HAP-1 (cell line): ENCODE data around the gene MIEN1.
"Not testable (repeated sequence)": the region's sequence is repeated elsewhere in the genome, so short reads cannot be mapped to it uniquely, and the experiment has no call there.

ENCODE experiments used
- DNase-seq, 2 experiments: peaks; one replicate each; pipeline ENCODE4 v3.0.0-alpha.2; 2016 to 2020; ENCODE audit warnings: low spot score in 2 of 2
- H3K27me3 ChIP-seq: fragments of 250-450 bp; sonication (Bioruptor Pico); 2 replicates; pipeline ENCODE4 v1.5.1; 2020; ENCODE audit warnings: low read depth, mild to moderate bottlenecking, moderate library complexity
- H3K36me3 ChIP-seq: fragments of 250-450 bp; sonication (Bioruptor Pico); replicated peaks from 2 replicates; pipeline ENCODE4 v1.5.1; 2020; ENCODE audit warnings: mild to moderate bottlenecking
- H3K4me1 ChIP-seq: fragments of 250-450 bp; sonication (Bioruptor Pico); 2 replicates; pipeline ENCODE4 v1.5.1; 2020; ENCODE audit warnings: mild to moderate bottlenecking
- H3K4me3 ChIP-seq: fragments of 250-450 bp; sonication (Bioruptor Pico); 2 replicates; pipeline ENCODE4 v1.5.1; 2020; ENCODE audit warnings: mild to moderate bottlenecking, moderate library complexity
- H3K9me3 ChIP-seq: fragments of 250-450 bp; sonication (Bioruptor Pico); 2 replicates; pipeline ENCODE4 v1.5.1; 2020; ENCODE audit warnings: mild to moderate bottlenecking, moderate library complexity
- in situ Hi-C: fragments of 300-500 bp; cut with MboI; formaldehyde crosslinking; loops from 3 replicates; pipeline ENCODE4 v1.14.3; 2020; ENCODE audit warnings: low sequenced_read_pairs, inconsistent platforms, mixed read lengths

Gene MIEN1

DNA sequence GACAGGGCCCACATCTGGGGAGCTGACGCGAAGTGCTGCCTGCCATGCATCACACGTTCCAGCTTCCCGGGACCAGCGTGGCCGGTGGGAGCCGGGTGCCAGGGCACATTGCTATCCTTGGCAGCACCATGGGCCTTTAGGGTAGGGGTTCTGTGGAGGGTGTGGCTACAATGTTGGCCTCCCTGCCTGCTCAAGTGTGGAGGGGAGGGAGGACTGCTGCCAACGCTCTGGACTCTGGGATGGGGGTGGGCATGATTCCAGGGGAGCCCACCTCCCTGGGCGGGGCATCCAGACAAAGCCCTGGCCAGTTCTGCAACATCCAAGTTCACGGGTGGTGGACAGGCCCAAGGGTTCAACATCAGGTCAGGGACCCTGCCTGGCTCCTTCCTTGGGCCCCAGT lies 21.3 kb upstream of the MIEN1 start:
- H3K4me3 ChIP-seq, result no peak overlapping the region
- DNase-seq, result no peak
- no peaks in the 10 kb centered on the region for H3K36me3 ChIP-seq
- H3K9me3 ChIP-seq, result no peaks in the 10 kb centered on the region
- peaks cover 5% of the 10 kb centered on the region for H3K4me1 ChIP-seq
- in situ Hi-C loops, result no loop called here
- no peaks in the 10 kb centered on the region for H3K27me3 ChIP-seq

- Histone ChIP-seq H3K27me3 (no peaks in the 10 kb centered on the region), H3K36me3 (no peaks in the 10 kb centered on the region), H3K4me1 (peaks cover 5% of the 10 kb centered on the region), H3K4me3 (no peak overlapping the region), H3K9me3 (no peaks in the 10 kb centered on the region)
- no peak for DNase-seq
- in situ Hi-C loops, result no loop called here
These were observed 20.7 kb upstream of the MIEN1 start for GRCh38 chr17:39751016-39751543.

DNA sequence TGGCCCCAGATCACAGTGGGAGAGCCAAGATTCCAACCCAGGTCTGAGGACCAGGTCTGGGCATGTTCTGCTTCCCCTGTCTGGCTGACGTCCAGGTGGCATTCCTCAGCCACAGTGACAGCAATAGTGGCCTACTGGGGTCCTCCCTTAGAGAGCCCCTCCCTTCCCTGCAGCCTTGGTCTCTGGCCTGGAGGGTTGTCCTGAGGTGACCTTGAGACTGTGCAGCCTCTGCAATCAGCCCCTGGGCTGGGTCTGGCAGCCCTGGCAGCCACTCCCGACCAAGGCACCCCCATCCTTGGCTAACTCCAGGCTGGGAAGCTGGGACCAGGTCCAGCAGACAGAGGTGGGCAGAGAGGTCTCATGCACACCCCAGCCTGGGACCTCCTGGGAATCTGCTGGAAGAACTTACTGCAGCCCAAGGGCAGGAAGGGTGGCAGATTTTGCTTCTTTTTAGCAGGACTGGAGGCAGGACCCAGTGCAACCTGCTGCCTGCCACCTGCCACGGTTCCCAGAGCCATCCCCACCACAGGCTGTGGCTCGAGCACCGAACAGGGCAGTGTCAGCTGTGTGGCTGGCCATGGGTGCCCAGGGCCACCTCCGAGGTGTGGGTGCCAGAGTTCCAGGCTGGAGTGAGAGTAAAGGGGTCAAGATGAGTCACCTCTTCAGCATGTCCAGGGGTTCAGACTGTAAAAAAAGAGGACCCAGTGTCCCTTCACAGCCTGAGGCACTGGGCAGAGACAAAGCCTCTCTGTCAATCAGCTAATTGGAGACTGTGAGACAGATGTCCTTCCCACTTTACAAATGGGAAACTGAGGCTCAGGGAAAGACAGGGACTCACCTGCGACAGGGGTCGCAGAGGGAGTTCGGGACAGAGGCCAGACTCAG lies 20.0 kb upstream of the MIEN1 start:
- DNase-seq, result peak in 1 of 2 experiments; percentile 43
- in situ Hi-C loops, result no loop called here
- Histone ChIP-seq H3K27me3 (no peaks in the 10 kb centered on the region), H3K4me3 (no peak overlapping the region), H3K9me3 (no peaks in the 10 kb centered on the region), H3K36me3 (no peaks in the 10 kb centered on the region), H3K4me1 (peaks cover 5% of the 10 kb centered on the region)

GRCh38 chr17:39748444-39749034 lies 18.2 kb upstream of the MIEN1 start:
- H3K4me3 ChIP-seq, DNase-seq, H3K4me1 ChIP-seq, H3K27me3 ChIP-seq, H3K9me3 ChIP-seq, in situ Hi-C loops, H3K36me3 ChIP-seq: not testable (repeated sequence)

DNA sequence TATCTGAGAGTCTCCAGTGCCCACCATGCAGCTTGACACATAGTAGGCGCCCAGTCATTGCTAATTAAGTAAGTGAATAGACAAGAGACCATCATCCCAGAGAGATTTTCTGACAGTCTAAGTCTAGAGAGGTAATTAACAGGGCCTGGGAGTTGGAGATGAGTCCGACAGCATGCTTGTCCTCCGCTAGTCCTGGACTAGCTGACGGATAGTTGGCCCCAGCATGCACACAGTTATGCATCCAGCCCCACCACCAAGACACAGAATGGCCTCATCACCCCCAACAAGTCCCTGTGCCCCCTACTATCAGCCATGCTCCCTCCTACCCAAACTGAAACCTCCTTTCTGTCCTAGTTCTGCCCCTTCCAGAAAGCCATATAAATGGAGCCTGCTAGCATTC lies 17.4 kb upstream of the MIEN1 start:
- no peak for DNase-seq
- H3K27me3 ChIP-seq, result no peaks in the 10 kb centered on the region
- no peaks in the 10 kb centered on the region for H3K36me3 ChIP-seq
- no peak overlapping the region for H3K4me3 ChIP-seq
- H3K9me3 ChIP-seq, result no peaks in the 10 kb centered on the region
- in situ Hi-C loops, result no loop called here
- H3K4me1 ChIP-seq, result no peaks in the 10 kb centered on the region

DNA sequence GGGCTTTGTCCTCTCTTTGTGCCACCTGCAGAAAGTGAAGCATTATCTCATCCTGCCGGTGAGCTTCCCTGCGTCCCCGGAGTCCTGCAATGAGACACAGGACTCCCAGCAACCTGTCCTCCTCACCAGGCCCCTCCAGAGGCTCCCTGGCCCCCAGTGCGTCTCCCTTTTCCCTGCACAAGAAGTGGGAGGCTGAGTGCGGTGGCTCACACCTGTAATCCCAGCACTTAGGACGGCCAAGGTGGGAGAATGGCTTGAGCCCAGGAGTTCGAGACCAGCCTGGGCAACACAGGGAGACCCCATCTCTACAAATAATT lies 15.8 kb upstream of the MIEN1 start:
- Histone ChIP-seq H3K4me3 (no peak overlapping the region), H3K27me3 (no peaks in the 10 kb centered on the region), H3K9me3 (no peaks in the 10 kb centered on the region), H3K4me1 (no peaks in the 10 kb centered on the region), H3K36me3 (no peaks in the 10 kb centered on the region)
- in situ Hi-C loops, result no loop called here
- no peak for DNase-seq

DNA sequence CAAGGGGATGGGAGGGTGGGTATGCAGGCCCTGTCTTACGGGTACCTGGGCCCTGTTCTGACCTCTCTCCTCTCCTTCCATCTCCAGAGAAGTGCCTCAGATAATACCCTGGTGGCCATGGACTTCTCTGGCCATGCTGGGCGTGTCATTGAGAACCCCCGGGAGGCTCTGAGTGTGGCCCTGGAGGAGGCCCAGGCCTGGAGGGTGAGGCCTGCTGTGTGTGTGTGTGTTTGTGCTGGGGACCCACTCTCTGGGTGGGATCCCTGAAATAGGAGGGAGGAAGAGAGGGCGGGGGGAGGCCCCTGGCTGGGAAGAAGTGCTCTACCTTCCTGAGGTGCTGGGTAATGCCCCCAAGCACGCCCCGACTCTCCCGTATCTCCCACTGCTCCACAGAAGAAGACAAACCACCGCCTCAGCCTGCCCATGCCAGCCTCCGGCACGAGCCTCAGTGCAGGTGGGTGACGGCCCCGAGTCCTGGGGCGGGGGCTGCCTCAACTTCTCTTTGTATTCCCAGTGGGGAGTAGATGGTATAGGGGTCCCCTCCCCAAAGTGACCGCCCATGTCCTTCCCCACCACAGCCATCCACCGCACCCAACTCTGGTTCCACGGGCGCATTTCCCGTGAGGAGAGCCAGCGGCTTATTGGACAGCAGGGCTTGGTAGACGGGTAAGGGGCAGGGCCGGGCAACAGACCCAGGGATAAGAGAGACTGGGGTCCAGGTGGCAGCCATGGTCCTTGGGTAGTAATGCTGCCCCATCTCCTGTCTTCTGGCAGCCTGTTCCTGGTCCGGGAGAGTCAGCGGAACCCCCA lies 15.2 kb upstream of the MIEN1 start:
- no peaks in the 10 kb centered on the region for H3K36me3 ChIP-seq
- H3K4me1 ChIP-seq, result no peaks in the 10 kb centered on the region
- DNase-seq, result no peak
- H3K4me3 ChIP-seq, result no peak overlapping the region
- H3K9me3 ChIP-seq, result no peaks in the 10 kb centered on the region
- in situ Hi-C loops, result no loop called here
- no peaks in the 10 kb centered on the region for H3K27me3 ChIP-seq

DNA sequence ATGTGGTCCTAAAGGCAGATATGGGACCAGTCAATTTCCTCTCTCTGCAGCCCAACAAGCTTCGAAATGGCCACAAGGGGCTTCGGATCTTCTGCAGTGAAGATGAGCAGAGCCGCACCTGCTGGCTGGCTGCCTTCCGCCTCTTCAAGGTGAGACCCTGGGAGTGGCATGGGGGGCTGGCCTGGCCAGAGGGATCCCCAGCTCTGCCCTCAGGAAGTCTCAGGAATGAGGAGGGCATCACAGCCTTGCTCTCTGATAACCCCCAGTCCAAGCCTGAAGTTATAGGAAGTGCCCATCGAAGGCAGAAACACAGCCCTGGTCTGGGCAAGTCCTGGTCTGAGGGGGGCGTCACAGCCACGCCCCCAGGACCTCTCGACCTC lies 14.5 kb upstream of the MIEN1 start:
- no peaks in the 10 kb centered on the region for H3K27me3 ChIP-seq

DNA sequence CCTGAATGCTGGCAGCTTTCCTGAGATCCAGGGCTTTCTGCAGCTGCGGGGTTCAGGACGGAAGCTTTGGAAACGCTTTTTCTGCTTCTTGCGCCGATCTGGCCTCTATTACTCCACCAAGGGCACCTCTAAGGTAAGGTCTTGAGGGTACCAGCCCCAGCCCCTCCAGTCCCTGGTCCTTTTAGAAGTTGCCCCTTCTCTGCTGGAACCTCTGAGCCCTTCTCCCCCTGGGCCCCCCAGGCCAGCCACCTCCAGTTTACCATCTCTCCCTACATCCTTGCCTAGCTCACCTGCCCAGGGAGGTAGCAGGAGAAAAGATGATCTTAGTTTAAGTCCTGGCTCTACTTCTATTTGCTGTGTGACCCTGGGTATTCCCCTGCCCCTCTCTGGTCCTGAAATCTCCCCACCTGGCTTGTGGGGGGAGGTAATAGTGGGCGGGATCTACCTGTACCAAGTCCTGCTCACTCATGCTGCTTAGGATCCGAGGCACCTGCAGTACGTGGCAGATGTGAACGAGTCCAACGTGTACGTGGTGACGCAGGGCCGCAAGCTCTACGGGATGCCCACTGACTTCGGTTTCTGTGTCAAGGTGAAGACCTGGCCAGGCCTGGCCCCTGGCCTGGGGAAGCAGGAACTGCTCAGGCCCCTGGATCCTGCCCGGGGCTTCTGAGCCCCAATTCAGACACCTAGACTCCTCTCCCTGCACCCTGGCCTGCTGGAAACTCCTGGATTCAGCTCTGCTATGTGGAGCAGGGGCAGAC lies 13.9 kb upstream of the MIEN1 start:
- Histone ChIP-seq H3K9me3 (no peaks in the 10 kb centered on the region), H3K27me3 (no peaks in the 10 kb centered on the region), H3K4me1 (no peaks in the 10 kb centered on the region), H3K4me3 (no peak overlapping the region), H3K36me3 (no peaks in the 10 kb centered on the region)
- in situ Hi-C loops, result no loop called here
- DNase-seq, result no peak

More for the DNA sequence above, 14.5 kb upstream of the MIEN1 start:
- Histone ChIP-seq H3K4me3 (no peak overlapping the region), H3K9me3 (no peaks in the 10 kb centered on the region), H3K4me1 (no peaks in the 10 kb centered on the region), H3K36me3 (no peaks in the 10 kb centered on the region)
- in situ Hi-C loops, result no loop called here
- no peak for DNase-seq

- no peaks in the 10 kb centered on the region for H3K36me3 ChIP-seq
- DNase-seq, result no peak
- H3K4me1 ChIP-seq, result no peaks in the 10 kb centered on the region
- in situ Hi-C loops, result no loop called here
- H3K4me3 ChIP-seq, result no peak overlapping the region
- no peaks in the 10 kb centered on the region for H3K27me3 ChIP-seq
- H3K9me3 ChIP-seq, result no peaks in the 10 kb centered on the region
These were observed 12.6 kb upstream of the MIEN1 start for GRCh38 chr17:39742856-39743436.

- in situ Hi-C loops, result no loop called here
- no peaks in the 10 kb centered on the region for H3K36me3 ChIP-seq
These were observed 12.0 kb upstream of the MIEN1 start for GRCh38 chr17:39742126-39742855.

GRCh38 chr17:39740357-39741111 lies 10.2 kb upstream of the MIEN1 start:
- no peaks in the 10 kb centered on the region for H3K9me3 ChIP-seq
- H3K4me3 ChIP-seq, result no peak overlapping the region
- H3K27me3 ChIP-seq, result no peaks in the 10 kb centered on the region
- no peaks in the 10 kb centered on the region for H3K4me1 ChIP-seq
- no peaks in the 10 kb centered on the region for H3K36me3 ChIP-seq
- DNase-seq, result no peak
- in situ Hi-C loops, result no loop called here

More at GRCh38 chr17:39742126-39742855, 12.0 kb upstream of the MIEN1 start:
- Histone ChIP-seq H3K4me3 (no peak overlapping the region), H3K27me3 (no peaks in the 10 kb centered on the region), H3K9me3 (no peaks in the 10 kb centered on the region), H3K4me1 (no peaks in the 10 kb centered on the region)
- DNase-seq, result no peak
